ENCODE data around the gene IFT74.
"Not testable (repeated sequence)": the region's sequence is repeated elsewhere in the genome, so short reads cannot be mapped to it uniquely, and the experiment has no call there.

IFT74 gene

DNA sequence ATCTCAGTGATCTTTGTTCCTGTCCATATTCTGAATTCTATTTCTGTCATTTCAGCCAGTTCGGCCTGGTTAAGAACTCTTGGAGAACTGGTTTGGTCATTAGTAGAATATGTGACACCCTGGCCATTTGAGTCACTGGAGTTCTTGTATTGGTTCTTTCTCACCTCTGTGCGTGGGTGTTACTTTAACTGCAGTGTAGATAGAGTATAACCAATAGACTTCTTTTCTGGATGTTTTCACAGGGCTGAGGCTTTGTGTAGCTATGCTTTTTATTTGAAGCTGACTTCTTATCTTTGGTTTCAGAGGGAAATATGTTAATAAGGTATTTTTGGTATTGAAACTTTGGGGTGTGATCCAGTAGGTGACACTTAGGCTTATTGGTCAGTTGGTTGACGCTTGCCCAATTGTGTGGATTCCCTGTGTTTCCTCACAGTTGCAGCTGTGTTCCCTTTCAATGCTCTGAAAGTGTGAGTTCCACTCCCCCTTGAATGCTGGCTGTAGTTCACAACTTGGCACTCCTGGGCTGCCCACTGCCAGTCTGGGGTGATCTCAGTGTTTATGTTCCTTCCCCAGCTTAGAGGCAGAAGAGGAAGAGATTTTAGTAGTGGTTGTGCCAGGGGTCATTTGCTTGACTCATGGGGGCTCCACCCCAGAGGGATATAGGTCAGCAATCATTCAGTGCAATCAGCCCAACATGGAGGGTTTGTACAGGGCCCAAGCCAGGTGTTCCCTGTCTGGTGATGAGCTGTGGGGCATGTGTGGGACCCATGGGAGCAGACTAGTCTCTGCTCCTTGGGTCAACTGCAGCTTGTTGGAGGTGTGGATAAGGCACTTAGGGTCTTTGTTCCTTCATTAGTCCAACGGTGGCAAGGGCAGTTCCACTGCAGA, 117.9 kb downstream of the IFT74 start:
- no peak for DNase-seq (ENCODE audit: low read depth)

DNA sequence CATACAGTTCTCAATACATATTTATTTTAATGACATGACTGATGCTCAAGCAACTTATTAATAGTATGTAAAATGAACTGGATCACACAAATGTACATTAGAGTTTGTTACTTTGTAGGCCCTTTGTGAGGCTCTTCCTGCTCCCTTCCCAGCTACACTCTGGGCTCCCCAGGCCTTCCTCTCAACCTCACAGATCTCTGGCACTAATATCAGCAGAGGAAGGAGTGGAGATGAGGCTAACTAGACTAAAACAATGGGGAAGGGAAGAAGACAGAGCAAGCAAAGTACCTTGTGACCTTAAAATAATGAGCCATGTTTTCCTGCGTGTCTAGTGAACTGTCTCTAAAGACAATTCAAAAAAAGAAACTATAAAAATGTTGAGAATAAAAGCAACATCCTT, 122.5 kb downstream of the IFT74 start:
- DNase-seq (ENCODE audit: low read depth): no peak

DNA sequence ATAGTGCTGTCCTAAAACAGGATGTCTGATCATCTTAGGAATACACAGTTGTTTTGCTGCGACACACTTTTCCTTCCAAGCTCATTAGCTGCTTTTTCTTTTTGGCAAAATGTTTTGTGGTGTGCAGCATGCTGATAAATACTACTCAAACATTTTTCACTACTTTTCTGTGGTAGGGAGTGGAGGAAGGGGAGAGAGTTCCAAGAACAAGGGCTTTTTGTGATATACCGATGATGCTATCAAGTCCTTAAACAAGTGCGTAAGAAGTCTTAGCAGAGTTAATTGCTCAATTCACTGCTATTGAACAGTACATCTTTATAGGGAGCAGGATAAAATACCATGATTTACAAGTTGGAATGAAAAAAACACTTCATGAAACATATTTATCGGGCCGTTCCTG, 129.2 kb downstream of the IFT74 start:
- DNase-seq (ENCODE audit: low read depth): no peak

DNA sequence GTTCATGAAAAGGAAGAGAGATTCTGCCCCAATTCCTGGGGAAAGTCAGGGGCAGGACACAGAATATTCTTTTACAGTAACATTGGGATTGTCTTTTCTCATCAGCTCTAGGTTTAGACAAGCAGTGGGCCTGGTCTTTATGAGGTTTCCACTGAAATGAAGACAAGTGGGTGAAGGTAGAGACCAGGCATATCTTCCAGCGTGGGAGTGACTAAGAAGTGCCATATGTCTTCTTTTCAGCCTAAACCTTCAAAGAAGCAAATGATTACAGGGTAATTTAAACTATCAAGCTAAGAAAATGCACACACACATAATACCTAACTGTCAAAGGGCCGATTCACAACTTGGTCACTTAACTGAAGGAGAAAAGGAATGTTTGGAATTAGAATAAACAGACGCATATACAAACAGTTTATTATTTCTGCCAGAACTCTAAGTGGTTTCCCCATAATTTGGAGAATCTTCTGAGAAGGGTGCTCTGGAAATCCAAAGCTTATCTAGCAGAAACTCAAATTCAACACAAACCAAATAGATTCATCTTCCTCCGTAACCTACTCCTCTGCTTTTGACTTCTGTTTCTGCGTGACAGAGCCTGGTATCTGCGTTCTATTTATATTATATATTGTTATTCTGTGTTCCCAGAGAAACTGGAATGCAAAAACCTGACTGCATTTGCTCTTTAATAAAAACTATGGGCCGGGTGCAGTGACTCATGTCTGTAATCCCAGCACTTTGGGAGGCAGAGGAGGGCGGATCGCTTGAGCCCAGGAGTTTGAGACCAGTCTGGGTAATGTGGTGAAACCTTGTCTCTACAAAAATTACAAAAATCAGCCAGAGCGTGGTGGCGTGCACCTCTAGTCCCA, 130.8 kb downstream of the IFT74 start:
- no peak for DNase-seq (ENCODE audit: low read depth)

DNA sequence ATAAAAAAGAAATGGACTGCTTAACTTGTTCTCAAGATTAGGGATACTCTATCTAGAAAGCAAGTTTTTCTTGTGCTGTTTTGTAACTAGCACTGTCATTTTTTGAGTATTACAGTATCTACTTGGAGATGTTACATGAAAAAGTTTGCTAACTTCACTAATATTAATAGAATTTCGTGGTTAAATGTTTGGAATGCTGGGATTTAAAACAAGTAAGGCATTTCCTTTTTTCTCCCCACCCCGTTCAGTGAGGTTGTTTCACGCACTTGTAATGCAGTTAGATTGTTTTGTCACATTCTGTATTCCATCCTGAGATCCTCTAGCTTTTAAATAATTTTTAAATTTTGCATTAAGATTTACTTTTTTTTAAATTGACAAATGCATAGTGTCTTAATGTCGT, 132.8 kb downstream of the IFT74 start:
- no peak for DNase-seq (ENCODE audit: low read depth)

DNA sequence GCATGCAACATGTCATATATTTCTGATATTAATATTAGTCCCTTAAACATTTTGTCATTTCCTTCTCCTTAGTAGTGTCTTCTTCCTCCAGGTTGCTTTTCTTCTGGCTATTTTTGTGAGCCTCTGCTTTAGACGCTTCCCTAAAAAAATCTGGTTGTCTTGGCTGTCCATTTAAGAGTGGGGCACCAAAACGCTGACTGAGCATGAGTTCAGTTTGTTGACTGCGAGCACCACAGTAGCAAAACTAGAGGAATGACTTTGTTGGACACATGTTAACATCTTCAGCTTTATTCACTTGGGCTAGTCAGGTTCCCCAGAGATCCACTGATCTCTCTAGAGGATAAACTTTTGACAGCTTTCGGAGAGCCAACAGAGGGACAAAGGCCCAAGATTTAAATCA, 133.5 kb downstream of the IFT74 start:
- no peak for DNase-seq (ENCODE audit: low read depth)

DNA sequence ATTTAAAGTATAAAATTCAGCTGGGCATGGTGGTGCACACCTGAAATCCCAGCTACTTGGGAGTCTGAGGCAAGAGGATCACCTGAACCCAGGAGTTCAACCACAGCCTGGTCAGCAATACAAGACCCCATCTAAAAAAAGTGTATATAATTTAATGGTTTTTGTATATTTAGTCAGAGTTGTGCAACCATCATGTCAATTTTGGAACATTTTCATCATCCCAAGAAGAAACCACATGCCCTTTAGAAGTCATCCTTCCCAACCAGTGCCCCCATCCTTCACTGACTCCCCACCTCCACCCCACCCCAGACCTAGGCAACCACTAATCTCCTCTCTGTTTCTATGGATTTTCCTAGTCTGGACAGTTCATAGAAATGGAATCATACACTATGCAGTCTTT, 134.0 kb downstream of the IFT74 start:
- DNase-seq (ENCODE audit: low read depth): no peak

DNA sequence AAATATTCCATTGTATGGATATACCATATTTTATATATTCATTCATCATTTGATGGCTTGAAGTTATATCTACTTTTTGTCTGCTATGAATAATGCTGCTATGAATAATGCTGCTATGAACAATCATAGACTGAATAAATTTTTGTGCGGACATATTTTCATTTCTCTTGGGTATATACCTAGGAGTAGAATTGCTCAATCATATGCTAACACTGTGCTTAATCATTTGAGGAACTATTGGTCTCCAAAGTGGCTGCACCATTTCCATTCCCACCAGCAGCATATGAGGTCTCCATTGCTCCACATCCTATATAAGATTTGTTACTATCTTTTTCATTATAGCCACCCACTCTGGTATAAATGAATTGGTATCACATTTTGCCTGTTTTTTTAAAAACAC, 134.5 kb downstream of the IFT74 start:
- no peak for DNase-seq (ENCODE audit: low read depth)

DNA sequence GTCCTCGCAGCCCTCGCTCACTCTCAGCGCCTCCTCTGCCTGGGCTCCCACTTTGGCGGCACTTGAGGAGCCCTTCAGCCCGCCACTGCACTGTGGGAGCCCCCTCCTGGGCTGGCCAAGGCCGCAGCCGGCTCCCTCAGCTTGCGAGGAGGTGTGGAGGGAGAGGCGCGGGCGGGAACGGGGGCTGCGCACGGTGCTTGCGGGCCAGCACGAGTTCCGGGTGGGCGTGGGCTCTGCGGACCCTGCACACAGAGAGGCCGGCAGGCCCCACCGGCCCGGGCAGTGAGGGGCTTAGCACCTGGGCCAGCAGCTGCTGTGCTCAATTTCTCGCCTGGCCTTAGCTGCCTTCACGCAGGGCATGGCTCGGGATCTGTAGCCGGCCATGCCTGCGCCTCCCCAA, 136.3 kb downstream of the IFT74 start:
- not testable (repeated sequence) for DNase-seq (ENCODE audit: low read depth)

DNA sequence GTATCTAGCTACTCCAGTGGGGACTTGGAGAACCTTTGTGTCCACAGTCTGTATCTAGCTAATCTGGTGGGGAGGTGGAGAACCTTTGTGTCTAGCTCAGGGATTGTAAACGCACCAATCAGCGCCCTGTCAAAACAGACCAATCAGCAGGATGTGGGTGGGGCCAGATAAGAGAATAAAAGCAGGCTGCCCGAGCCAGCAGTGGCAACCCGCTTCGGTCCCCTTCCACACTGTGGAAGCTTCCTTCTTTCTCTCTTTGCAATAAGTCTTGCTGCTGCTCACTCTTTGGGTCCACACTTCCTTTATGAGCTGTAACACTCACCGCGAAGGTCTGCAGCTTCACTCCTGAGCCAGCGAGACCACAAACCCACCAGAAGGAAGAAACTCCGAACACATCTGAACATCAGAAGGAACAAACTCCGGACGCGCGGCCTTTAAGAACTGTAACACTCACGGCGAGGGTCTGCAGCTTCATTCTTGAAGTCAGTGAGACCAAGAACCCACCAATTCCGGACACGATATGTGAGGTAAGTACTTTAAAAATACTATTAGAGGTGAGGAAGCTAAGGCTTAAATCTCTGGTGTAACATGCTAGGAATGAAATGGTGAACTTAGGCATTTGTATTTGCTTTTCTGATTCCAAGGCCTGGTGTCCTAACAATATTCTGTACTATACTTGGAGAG, 137.3 kb downstream of the IFT74 start:
- DNase-seq (ENCODE audit: low read depth): not testable (repeated sequence)

DNA sequence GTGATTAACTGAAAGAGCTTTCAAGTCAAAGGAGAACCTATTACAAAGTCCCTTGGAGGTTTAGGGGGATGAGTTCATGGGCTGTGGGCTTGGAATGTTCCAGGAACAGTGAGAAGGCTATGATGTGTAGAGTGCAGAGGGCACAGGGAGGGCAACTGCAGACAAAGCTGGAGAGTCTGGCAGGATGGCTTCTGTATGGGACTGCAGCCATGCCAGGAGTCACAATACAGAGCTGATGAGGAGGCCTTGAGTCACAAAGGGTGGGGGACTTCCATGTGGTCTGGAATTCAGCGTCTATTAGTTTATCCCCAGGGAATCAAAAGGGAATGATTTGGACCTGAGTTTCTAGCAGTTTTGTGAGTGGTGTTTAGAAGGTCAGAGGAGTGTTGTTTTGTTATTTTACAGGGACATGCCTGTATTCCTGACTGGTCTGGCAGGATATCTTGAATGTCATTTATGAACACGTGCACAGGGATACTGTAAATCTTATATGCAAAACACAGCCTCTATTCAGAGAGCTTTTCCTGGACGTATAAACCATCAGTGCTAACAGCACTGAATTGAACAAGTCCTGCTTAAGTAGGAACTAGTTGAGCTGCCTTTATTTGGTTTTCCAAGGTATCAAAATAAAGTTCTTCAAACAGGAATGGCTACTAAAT, 138.6 kb downstream of the IFT74 start:
- no peak for DNase-seq (ENCODE audit: low read depth)

DNA sequence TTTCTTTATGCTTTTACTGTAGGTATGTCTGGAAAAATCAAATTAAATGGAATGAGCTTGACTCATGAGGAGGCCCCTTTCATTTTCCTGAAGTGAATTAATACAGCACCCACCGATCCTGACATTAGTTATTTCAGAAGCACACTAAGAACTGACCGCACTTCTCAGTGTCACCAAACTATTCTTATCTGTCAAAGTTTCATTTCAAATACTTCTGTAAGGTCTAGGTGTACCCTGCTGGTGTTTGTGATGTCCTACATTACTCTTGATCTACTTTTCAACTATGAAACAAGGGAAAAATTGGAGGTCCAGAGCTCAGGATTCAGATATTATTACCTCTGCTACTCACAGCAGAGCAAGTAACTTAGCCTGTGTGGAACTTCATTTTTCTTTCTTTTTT, 151.0 kb downstream of the IFT74 start:
- DNase-seq (ENCODE audit: low read depth): no peak

DNA sequence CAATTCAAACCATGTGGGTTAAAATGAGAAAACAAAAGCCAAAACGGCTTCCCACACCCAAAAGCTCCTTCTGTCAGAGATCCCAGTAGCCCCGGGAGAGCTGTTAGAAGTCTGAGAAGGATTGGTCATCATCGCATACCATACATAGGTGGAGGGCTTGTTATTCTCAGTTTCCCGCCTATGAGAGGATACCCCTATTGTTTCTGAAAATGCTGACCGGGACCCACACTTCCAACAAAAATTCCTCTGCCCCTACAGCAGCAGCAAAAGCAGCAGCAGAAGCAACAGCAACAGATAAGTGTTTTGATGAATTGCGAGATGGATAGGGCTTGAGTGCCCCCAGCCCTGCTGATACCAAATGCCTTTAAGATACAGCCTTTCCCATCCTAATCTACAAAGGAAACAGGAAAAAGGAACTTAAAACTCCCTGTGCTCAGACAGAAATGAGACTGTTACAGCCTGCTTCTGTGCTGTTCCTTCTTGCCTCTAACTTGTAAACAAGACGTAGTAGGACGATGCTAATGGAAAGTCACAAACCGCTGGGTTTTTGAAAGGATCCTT, 152.8 kb downstream of the IFT74 start, which contains the start of gene TEK:
Gene TEK (plus strand): TSS at position 245 of the 561 bp plus-strand sequence. CDS start 366 bp downstream, outside the sequence.
- DNase-seq (ENCODE audit: low read depth): no peak

DNA sequence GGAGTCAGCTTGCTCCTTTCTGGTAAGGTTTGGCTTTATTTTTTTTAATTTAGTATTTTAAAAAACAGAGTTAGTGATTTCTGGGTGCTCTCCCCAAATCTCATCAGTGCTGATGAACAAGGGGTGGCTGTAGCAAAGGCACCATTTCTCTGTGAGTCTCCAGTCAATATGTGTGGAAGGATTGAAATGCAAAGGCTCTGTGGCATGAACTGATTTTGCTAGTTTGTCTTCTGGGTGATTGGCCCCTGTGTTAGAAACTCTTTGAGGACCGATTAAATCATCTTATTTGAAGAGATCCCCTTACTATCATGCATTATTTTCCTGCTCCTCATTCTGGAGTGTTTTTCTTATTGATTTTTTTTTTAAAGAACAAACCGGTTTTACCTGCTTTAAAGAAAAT, 153.4 kb downstream of the IFT74 start:
- DNase-seq (ENCODE audit: low read depth): no peak

DNA sequence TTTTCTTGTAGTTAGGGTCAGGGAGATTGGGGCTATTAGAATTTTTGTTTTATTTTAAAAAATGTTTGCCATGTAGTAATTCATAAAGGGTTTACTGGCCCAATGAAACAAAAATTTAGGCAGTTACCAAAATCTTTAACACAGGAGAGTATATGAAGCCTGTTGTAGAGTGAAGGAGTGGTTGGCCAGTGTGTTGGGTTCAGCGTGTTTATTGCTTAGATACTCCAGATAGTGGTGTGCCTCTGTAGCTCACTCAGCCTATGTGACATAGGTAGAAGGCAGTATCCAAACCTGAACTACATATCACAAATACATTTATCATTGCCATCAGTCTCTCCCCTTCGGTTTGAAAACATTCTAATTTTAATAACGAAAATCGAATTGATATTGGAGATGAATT, 154.0 kb downstream of the IFT74 start:
- DNase-seq (ENCODE audit: low read depth): no peak

DNA sequence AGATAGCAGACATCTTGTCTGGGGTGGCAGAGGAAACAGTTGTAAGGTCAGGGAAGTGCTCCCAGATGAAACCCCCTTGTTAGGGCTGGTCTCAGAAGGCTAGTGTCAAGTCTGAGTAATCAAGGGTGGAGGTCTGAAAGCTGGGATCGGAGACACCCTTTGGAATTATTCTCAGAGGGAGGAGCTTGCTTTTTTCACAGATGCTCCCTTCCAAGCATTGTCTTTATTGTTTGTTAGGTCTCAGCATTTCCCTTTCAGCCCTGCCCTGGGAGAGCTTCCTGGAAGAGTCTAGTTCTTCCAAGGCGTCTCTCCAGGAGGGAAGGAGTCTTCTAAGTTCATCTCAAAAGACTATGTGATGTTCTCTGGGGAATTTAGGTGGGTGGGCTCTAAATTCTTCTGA, 156.0 kb downstream of the IFT74 start:
- no peak for DNase-seq (ENCODE audit: low read depth)

All from activated T-helper 9 cell treated with anti-CD3 and anti-CD28 coated beads, Interleukin-2, amount 50 U/mL, for 16 hours (primary cell).